ENCODE results near the gene DPEP2.
A peak's percentile ranks its signal among the peaks of the same experiment; 100 is the strongest.
"Not testable (repeated sequence)": the region's sequence is repeated elsewhere in the genome, so short reads cannot be mapped to it uniquely, and the experiment has no call there.

The DPEP2 gene

GRCh38 chr16:67975321-67976105 is 23.8 kb downstream of the DPEP2 start:
- no peak for DNase-seq

- not testable (repeated sequence) for DNase-seq
These were observed 27.0 kb downstream of the DPEP2 start for GRCh38 chr16:67972285-67972684.

GRCh38 chr16:67971111-67971510 is 28.2 kb downstream of the DPEP2 start:
- no peak for DNase-seq

GRCh38 chr16:67969254-67970039 is 29.8 kb downstream of the DPEP2 start:
- no peak for DNase-seq

GRCh38 chr16:67968400-67969253 is 30.7 kb downstream of the DPEP2 start, which contains the start of gene SLC12A4:
Gene SLC12A4 (minus strand): TSS chr16:67968637. CDS start chr16:67968553, 84 bp downstream.
- DNase-seq: peak; percentile 78

GRCh38 chr16:67967958-67968399 is 31.3 kb downstream of the DPEP2 start:
- peak; percentile 22 for DNase-seq

GRCh38 chr16:67967183-67967957 is 31.9 kb downstream of the DPEP2 start:
- DNase-seq: no peak

GRCh38 chr16:67966549-67967182 is 32.6 kb downstream of the DPEP2 start:
- DNase-seq: no peak

GRCh38 chr16:67965668-67966548 is 33.4 kb downstream of the DPEP2 start:
- no peak for DNase-seq

GRCh38 chr16:67964477-67965131 is 34.7 kb downstream of the DPEP2 start:
- no peak for DNase-seq

GRCh38 chr16:67963662-67964321 is 35.5 kb downstream of the DPEP2 start:
- no peak for DNase-seq

GRCh38 chr16:67963292-67963661 is 36.0 kb downstream of the DPEP2 start:
- DNase-seq: no peak

GRCh38 chr16:67962135-67962534 is 37.1 kb downstream of the DPEP2 start:
- no peak for DNase-seq

GRCh38 chr16:67961551-67961957 is 37.7 kb downstream of the DPEP2 start:
- DNase-seq: no peak

GRCh38 chr16:67959536-67960329 is 39.6 kb downstream of the DPEP2 start:
- no peak for DNase-seq

- DNase-seq: no peak
These were observed 41.7 kb downstream of the DPEP2 start for GRCh38 chr16:67957622-67958021.

- DNase-seq: no peak
These were observed 44.7 kb downstream of the DPEP2 start for GRCh38 chr16:67954421-67955196.

Data from activated CD4-positive, alpha-beta T cell treated with anti-CD3 and anti-CD28 coated beads, Interleukin-2, amount 50 U/mL, for 1 hour (primary cell).